Mesothelial cell of epicardium (in vitro differentiated cells): ENCODE results near the gene LYPD4. TPM values are rescaled to one million over a fixed set of nuclear protein-coding genes. Genes with fewer than 3 reads are reported as not detected.
A peak's percentile ranks its signal among the peaks of the same experiment; 100 is the strongest.
"Not testable (repeated sequence)": the region's sequence is repeated elsewhere in the genome, so short reads cannot be mapped to it uniquely, and the experiment has no call there.

Experiments used
- DNase-seq, 2 experiments: peaks; one replicate each; pipeline ENCODE4 v3.0.0; 2021; ENCODE audit warnings: low spot score in 2 of 2; ENCODE audit not compliant: unreplicated experiment in 2 of 2
- H3K27ac Mint-ChIP-seq: 2 replicates; pipeline ENCODE4 v1.8.0; 2021; ENCODE audit warnings: mixed read lengths
- H3K27me3 Mint-ChIP-seq: 2 replicates; pipeline ENCODE4 v1.8.0; 2021; ENCODE audit warnings: low read depth, mixed read lengths
- H3K36me3 Mint-ChIP-seq: 2 replicates; pipeline ENCODE4 v1.8.0; 2021; ENCODE audit warnings: mixed read lengths
- H3K4me1 Mint-ChIP-seq: 2 replicates; pipeline ENCODE4 v1.8.0; 2021; ENCODE audit warnings: mixed read lengths
- H3K4me3 Mint-ChIP-seq: 2 replicates; pipeline ENCODE4 v1.8.0; 2021; ENCODE audit warnings: mild to moderate bottlenecking, moderate library complexity, mixed read lengths
- H3K9me3 Mint-ChIP-seq: 2 replicates; pipeline ENCODE4 v1.8.0; 2021; ENCODE audit warnings: mixed read lengths
- CTCF ChIP-seq: fragments of 200-600 bp; sonication (generic); IDR thresholded peaks from one replicate; pipeline ENCODE4 v1.5.0; 2021; ENCODE audit warnings: antibody characterized with exemption; ENCODE audit not compliant: unreplicated experiment
- microRNA-seq: library from miRNA; unstranded; fragments of <30 nt; microRNA quantifications from one replicate; pipeline ENCODE4 v1.2.0, GENCODE V29; 2021; ENCODE audit warnings: inconsistent platforms, mixed read lengths
- total RNA-seq: library from RNA; stranded (reverse); gene quantifications from 3 replicates; pipeline ENCODE4 v1.2.1, GENCODE V29; 2021

Gene LYPD4
- total RNA-seq, 1 donor from 2014 or later: not detected

GRCh38 chr19:41795031-41795461, 49.4 kb downstream of the LYPD4 start:
- Mint-ChIP-seq H3K27me3 (peaks cover 8% of the 10 kb centered on the region), H3K27ac (no peak overlapping the region), H3K36me3 (no peaks in the 10 kb centered on the region), H3K9me3 (peaks cover 30% of the 10 kb centered on the region), H3K4me3 (no peak overlapping the region), H3K4me1 (no peaks in the 10 kb centered on the region)
- peak; percentile 65 for TF ChIP-seq CTCF
- DNase-seq: no peak

DNA sequence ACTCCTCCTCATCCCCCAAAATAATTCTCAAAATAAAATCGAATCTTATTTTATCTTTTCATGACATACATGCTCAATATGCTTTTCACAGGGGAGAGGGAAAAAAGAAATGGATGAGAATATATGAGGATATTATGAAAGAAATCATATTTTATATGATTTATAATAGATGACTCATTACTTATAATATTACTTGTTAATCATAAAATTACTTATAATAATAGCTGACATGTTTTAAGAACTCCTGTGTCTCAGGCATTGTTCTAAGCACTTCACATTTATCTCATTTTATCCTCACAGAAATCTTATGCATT, 51.1 kb downstream of the LYPD4 start:
- H3K27me3 Mint-ChIP-seq: peaks cover 8% of the 10 kb centered on the region
- DNase-seq: no peak
- no peak overlapping the region for H3K27ac Mint-ChIP-seq
- TF ChIP-seq CTCF: no peak
- no peaks in the 10 kb centered on the region for H3K36me3 Mint-ChIP-seq
- peaks cover 20% of the 10 kb centered on the region for H3K9me3 Mint-ChIP-seq
- H3K4me1 Mint-ChIP-seq: no peaks in the 10 kb centered on the region
- H3K4me3 Mint-ChIP-seq: no peak overlapping the region

DNA sequence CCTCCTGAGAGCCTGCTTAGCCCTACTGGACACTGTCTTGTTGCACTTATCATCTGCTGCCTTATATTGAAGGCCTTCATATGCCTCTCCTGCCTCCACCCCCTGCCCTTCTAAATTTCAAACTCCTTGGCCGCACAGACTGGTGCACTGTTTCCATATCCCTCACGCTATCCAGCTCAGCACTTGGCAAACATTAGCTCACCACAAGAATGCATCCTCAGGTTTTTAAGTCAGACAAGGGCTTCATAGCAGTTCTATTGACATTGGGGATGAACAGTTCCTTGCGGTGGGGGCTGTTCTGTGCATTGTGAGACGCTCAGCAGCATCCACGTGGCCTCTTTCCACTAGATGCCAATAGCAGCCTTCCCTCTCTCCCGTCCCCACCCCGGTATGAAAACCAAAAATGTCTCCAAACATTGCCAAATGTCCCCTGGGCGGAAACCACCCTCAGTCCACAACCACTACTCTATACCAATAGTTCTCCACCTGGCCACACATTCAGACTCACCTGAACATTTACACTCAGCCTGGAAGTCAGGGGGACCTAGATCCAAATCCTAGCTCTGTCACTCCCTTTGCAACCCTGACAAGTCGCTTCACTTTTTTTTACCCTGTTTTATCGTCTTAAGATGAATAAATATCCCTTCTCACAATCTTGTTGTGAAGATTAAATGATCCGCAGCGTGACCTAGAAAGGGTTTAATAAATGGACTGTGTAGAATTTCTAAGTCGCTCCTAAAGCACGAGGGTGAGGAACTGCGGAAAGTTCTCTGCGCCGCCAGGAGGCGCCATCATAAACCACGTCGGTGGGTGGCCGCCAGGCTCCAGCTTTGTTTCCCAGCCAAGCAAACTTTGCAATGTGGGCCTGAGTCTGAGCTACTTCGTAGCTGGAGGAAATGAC, 51.7 kb downstream of the LYPD4 start:
- H3K4me3 Mint-ChIP-seq: no peak overlapping the region
- no peaks in the 10 kb centered on the region for H3K4me1 Mint-ChIP-seq
- no peaks in the 10 kb centered on the region for H3K36me3 Mint-ChIP-seq
- peaks cover 18% of the 10 kb centered on the region for H3K9me3 Mint-ChIP-seq
- TF ChIP-seq CTCF: no peak
- DNase-seq: no peak
- peaks cover 8% of the 10 kb centered on the region for H3K27me3 Mint-ChIP-seq
- no peak overlapping the region for H3K27ac Mint-ChIP-seq

DNA sequence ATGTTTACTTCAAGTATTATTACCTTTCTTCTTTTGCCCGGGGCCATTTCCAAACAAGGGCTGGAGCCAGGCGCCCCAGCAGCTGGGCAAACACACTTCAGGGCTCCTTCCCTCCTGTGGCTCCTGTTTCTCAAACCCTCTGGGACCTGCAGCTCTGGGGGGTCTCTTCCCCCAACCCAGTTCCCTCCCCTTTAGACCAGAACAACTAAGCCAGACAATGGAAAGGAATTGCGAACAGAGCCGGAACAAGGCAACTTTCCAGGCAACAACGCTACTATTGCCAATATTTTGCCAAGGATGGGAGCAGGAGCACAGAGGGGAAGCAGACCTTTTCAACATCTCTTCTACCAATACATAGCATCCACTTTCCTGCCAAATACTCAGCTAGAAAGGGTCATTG, 55.4 kb downstream of the LYPD4 start:
- H3K27me3 Mint-ChIP-seq: peaks cover 25% of the 10 kb centered on the region
- not testable (repeated sequence) for DNase-seq, H3K4me3 Mint-ChIP-seq, H3K4me1 Mint-ChIP-seq, H3K27ac Mint-ChIP-seq, H3K36me3 Mint-ChIP-seq, H3K9me3 Mint-ChIP-seq

DNA sequence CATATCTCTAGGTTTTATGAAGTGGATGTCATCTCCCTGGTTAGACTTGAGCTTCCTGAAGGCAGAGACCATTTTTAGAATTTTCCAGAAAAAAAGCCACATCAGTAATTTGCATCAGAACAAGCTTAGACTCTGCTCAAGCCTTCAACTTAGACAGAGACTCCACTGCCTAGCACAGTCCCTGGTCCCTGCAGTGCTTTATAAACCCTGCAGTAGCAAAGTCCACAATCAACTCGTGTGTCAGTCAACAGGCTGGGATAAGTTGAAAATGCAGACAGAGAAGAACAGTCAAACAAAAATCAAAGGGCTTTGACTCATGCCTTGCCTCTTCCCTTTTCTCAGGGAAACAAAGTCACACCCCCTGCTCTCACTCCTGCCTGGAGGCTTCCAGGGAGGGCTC, 56.0 kb downstream of the LYPD4 start:
- not testable (repeated sequence) for DNase-seq, H3K36me3 Mint-ChIP-seq, H3K4me1 Mint-ChIP-seq, H3K9me3 Mint-ChIP-seq, H3K27ac Mint-ChIP-seq, H3K4me3 Mint-ChIP-seq
- peaks cover 25% of the 10 kb centered on the region for H3K27me3 Mint-ChIP-seq

Small RNAs within 50 kb of the gene (microRNA-seq; reads per million reads assigned to microRNA genes)
- gene MIR6797: not detected

Other genes starting within 250 kb of the LYPD4 start
- not detected in 3 replicates for gene CEACAM4, start 217.6 kb downstream of the LYPD4 start, total RNA-seq
- not detected in 3 replicates for gene CEACAM7, start 156.4 kb downstream of the LYPD4 start, total RNA-seq
- gene CEACAM5, start 136.1 kb downstream of the LYPD4 start, total RNA-seq: not detected in 3 replicates
- not detected in 3 replicates for gene CEACAM6, start 89.2 kb downstream of the LYPD4 start, total RNA-seq
- not detected in 3 replicates for gene CEACAM3, start 48.1 kb downstream of the LYPD4 start, total RNA-seq
- not detected in 3 replicates for gene DMRTC2, start 359 bp upstream of the LYPD4 start, total RNA-seq
- 2,197 to 2,288 TPM (median 2,263 TPM) in 3 replicates for gene RPS19, start 15.6 kb upstream of the LYPD4 start, total RNA-seq
- gene CD79A, start 32.6 kb upstream of the LYPD4 start, total RNA-seq: 0.43 to 0.62 TPM (median 0.58 TPM) in 3 replicates
- 78.8 to 83.9 TPM (median 82.4 TPM) in 3 replicates for gene ARHGEF1, start 38.5 kb upstream of the LYPD4 start, total RNA-seq
- 0.49 to 0.67 TPM (median 0.59 TPM) in 3 replicates for gene ERFL, start 83.8 kb upstream of the LYPD4 start, total RNA-seq
- 99.7 to 104 TPM (median 102 TPM) in 3 replicates for gene RABAC1, start 114.6 kb upstream of the LYPD4 start, total RNA-seq
- gene ATP1A3, start 149.5 kb upstream of the LYPD4 start, total RNA-seq: 0.45 TPM in 1 of 3 replicates, not detected in the others
- 38.3 to 39.9 TPM (median 39.2 TPM) in 3 replicates for gene GRIK5, start 225.5 kb upstream of the LYPD4 start, total RNA-seq
- gene ZNF574, start 231.5 kb upstream of the LYPD4 start, total RNA-seq: 20.8 to 21.9 TPM (median 21.3 TPM) in 3 replicates